ENCODE results near the gene F8. TPM values are rescaled to one million over a fixed set of nuclear protein-coding genes. Genes with fewer than 3 reads are reported as not detected.
A peak's percentile ranks its signal among the peaks of the same experiment; 100 is the strongest.

Gene F8
- 1.1 TPM for total RNA-seq

DNA sequence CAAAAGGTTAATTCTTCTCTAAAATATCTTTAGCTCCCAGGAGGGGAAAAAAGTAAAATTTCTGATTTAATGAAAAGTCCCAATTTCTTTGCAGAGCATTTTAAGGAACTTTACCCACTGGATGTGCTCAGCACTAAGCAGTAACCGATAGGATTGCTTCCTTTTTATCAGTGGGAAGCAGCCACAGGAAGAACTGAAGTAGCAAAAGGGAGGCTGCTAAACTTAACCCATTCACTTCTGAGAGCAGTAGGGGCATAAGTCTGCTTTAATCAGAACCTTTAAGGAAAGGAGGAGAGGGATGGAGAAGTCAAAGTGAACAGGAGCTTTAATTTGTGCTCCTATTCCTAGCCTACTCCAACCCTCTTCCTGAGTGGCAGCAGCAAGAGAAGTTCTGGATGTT lies at the start of gene F8:
Gene F8, minus strand, starts transcription at position 139 of the 400 bp plus-strand sequence. CDS start 171 bp downstream, outside the sequence.
- DNase-seq (ENCODE audit: low read depth in 2 of 3, low spot score in 2 of 3): no peak

DNA sequence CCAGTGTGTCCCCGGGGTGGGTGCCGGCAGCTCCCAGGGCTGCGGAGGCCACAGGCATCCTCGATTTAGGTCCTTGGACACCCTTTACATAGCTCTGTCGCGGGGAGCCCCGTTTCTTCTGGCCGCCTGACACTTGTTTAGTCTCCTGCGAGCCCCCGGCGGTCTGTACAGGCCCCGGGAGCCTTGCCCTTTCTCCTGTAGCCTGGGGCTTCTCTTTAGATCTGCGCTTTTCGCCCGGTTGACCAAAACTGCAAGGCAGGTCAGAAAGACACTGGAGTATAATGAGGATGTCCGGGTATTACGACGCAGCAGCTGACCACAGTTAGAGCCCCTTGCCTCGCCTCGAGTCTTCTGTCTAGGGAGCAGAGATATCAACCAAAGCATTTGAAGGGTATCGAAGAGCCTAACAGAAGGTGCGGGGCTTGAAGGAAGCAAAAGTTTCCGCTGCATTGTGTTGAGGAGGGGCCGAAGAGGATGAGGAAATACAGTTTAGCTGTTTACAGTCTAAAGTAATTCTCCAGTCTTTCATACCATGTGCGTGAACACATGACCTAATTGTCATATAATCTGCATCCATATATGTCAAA lies 49.3 kb upstream of the F8 start:
- DNase-seq (ENCODE audit: low read depth in 2 of 3, low spot score in 2 of 3): peak in 1 of 3 donors; percentile 34

DNA sequence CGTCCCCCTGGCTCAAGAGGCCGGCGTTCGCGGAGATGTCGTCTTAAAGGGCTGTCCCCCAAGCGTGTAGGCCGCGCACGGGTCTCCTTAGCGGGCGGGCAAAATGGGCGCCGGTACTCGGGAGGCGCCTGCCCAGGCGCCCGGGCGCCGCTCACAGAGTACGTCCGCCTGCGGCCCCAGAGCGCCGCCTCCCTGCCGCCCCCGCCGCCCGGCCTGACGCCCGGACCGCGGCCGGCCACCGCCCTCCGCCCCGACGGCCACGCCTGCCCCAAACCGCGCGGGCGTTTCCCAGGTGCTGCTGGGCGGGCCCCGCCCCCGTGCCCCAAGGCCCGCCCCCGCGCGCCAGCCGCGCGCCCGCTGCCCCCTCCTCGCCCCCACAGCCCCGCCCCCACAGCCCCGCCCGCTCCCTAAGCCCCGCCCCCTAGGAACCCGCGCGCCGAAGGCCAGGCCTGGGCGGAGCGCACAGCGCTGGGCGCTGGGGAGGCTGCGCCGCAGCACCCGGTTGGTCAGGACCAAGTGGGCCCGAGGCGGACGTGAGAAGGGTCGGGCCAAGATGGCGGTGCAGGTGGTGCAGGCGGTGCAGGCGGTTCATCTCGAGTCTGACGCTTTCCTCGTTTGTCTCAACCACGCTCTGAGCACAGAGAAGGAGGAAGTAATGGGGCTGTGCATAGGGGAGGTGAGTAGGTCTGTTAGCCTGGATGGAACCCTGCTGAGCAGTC lies 48.6 kb upstream of the F8 start, which contains the start of the genes BRCC3, CMC4 and MTCP1:
Gene BRCC3, plus strand, starts transcription at position 534 of the 719 bp plus-strand sequence. Its CDS starts 20 bp downstream, at position 554.
Gene CMC4, minus strand, starts transcription at position 162 of the 719 bp plus-strand sequence. CDS start 7,113 bp downstream, outside the sequence.
Gene MTCP1, minus strand, starts transcription at position 162 of the 719 bp plus-strand sequence. CDS start 5,126 bp downstream, outside the sequence.
- DNase-seq (ENCODE audit: low read depth in 2 of 3, low spot score in 2 of 3): peak; percentile 47 to 75 (median 74)

DNA sequence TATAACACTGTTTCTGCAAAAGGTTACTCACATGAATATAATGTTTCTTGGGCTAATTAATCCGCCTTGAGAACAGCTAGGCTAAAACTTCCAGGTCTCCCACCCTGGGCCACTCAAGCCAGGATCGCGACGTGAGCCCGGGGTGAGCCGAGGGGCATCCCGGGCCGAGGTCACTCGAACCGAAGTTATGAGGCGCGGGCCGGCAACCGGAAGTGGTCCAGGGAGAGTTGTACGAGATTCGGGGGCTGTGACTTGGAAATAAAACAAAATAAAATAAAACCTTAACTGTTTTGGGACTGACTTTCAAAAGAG lies 48.1 kb upstream of the F8 start:
- peak in 1 of 3 donors; percentile 18 for DNase-seq (ENCODE audit: low read depth in 2 of 3, low spot score in 2 of 3)

DNA sequence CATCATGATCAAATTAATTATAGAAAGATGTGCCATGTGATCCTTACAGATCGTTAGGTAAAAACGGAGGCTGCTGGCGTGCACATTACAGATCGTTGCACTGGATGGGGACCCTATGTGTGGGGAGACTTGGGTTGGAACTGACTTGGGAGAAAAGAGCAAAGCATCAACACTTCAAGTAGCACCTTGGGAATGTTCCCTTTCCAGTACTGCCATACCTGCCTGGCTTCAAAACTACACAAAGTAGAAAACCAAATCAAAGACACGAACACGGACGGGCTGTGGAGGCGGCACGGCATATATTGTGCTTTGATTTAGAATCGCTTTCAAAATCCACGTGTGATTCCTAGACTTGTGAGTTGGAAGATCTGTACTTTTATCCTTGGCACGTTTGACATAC lies 47.5 kb upstream of the F8 start:
- DNase-seq (ENCODE audit: low read depth in 2 of 3, low spot score in 2 of 3): peak in 1 of 3 donors; percentile 2

DNA sequence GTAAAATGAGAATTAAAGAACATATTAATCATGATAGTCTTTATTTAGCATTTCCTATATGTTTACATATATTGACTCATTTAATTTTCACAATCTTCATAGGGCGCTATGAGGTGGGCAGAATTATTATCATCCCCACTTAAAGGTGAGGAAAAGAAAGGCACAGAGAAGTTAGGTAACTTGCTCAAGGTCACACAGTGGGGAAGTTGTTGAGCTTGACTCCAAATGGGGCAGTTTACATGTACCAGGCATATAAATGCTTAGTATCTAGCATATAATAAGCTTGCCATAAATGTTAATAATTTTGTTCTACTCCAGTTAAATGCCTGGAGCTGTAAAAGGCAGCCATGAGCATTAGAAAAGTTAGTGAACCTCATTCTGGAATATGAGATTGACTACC lies 46.9 kb upstream of the F8 start:
- DNase-seq (ENCODE audit: low read depth in 2 of 3, low spot score in 2 of 3): no peak

DNA sequence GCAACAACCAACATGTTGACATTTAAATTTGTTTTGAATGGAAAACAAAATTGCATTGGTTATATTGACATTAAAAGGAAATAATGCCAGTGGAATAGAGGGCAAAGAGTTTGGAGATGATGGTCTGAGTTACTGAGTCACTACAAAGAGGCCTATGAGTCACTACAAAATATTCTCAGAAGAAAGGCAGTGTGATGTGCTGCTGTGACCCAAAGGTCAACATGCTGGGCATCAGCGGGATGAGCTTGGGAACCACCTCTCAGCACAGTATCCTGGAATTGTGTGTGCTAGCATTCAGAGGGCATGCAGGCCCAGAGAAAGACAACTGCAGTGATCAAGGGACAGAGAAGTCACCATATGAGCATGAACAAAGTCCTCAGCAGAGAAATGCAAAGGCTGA lies 45.6 kb upstream of the F8 start:
- DNase-seq (ENCODE audit: low read depth in 2 of 3, low spot score in 2 of 3): no peak

DNA sequence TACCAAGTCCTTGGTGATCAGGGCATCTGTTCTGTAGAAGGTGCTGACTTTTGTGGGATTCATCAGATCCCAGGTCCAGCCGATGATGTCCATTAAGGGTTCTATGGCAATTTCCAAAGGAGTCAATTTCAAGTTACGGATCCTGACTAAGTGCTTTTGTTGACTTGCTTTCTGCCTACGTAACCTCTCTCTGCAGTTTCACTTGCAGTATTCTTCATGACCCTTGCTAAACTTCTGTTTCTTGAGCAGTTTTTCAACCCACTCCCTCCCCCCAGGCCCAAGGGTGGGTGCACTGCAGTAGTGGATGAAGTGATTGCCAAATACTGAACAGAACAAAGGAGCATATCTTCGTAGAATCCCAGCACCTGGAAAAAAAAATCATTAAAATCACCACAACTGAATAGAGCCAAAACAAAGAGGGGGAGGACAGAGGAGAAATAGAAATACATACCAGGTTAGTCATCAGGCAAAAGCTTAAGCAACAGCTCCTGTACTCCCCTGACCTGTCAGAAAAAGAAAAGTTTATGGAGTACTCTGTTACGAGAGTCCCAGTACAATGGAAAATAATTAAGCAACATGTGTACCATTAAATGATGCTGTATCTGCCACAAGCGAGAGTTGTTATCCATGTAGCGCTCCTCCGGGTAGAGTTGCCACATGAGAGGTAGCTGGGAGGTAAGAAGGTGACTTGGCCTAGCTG lies 42.7 kb upstream of the F8 start:
- DNase-seq (ENCODE audit: low read depth in 2 of 3, low spot score in 2 of 3): no peak

DNA sequence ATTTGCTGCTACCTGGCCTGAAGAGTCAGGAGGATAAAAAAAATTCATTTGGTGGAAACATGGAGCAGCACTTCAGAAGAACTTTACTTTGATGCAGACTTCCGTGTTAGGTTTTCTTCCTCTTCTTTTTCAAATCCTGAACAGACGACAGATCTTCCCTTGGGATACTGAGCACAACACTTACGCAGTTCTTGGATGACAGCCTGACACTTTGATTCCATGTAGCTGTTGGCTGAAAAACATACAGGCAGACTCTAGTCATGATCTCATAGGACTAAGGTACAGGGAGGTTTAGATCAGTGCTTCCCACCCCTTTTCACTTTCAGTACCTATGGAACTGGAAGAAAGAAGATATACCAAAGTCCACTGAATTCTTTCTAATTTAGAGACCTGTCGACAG lies 39.2 kb upstream of the F8 start:
- DNase-seq (ENCODE audit: low read depth in 2 of 3, low spot score in 2 of 3): no peak

DNA sequence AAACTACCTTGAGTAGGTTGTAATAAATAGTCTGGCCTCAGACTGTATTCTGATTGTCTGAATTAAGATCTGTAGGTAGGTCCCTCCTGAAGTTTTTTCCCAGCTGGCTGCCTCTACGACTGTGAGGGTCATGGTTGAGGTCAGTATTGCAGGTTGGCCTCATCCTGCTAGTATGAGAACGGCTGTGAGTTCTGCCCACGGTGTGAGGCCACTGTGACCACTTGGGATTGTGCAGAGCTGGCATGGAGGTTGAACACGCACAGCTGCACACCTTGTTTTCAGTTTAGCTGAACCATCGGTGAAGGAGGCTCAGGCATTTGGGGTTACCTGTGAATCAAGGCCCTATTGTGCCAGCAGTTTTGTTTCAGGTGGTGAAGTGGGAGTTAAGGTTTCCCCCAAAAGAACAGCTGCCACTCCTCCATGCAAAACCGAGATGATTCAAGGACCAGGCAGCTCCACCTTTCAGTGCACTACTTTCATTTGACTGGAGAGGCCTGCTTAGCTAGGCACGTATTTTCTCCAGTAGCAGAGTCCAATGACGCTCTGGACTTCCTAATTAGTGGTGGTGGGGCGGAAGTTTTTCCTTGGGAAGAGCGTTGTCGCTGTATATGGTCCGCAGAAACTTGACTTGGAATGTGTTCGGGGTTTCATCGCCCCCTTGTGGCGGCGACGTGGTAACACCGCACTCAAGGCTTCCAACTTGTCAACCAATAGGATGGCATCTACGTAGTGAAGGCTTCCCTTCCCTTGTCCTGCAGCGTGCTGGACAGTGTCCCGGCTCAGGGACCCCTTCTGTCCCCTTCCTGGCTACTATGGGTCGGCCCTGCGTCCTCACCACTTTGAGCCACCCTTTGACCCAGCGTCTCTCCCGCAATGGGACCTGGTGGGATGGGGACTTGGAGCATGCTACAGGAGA lies 34.6 kb upstream of the F8 start:
- DNase-seq (ENCODE audit: low read depth in 2 of 3, low spot score in 2 of 3): peak; percentile 35 to 55 (median 54)

DNA sequence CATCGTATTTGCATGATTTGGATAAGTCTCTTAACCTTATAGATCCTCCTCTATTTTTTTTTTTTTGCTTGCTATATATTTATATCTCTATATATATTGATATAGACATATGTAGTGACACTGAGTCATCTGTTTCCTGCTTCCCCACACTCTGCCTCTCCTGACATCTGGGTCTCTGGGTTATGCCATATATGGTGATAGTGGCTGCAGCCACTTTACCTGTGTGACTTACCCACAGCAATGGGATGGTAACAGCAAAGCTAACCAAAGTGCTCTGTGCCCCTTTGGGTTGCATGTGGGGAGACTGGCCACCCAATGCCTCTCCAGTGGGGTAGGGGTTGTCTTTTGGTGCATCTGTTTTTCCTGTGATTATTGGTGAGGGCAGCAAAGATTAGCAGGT lies 33.9 kb upstream of the F8 start:
- no peak for DNase-seq (ENCODE audit: low read depth in 2 of 3, low spot score in 2 of 3)

DNA sequence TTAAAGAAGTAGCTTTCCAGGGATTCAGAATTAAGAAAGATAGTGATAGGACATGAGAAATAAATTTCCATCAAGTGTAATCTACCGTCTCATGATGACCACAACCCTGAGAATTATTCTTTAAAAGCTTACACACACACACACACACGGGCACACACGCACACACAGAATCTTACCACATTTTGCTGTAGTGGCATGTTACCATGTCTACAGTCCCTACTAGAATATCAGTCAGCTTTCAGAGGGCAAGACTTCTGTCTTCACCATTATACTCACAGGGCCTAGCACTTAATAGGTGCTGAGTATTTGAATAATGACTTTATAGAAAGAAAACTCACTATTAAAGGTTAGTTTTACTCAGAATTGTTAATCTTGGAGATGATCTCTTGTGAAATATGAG lies 33.0 kb upstream of the F8 start:
- peak in 1 of 3 donors; percentile 6 for DNase-seq (ENCODE audit: low read depth in 2 of 3, low spot score in 2 of 3)

DNA sequence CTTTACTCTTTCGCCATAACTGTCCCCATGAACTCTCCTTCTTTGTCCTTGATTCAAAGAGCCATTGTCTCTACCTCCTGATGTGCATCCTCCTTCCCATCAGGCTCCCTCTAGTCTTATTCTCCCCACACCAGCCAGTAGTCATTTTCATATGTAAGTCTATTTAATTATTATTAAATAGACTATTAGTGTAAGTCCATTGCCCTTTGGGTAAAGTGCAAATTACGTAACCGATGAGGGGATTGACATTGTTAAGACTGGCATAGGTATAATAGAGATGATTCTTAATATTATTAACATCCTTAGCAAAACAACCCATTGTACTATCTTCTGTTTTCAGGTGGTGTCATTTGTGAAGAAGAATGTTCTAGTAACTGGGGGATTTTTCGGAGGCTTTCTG lies 31.7 kb upstream of the F8 start:
- no peak for DNase-seq (ENCODE audit: low read depth in 2 of 3, low spot score in 2 of 3)

DNA sequence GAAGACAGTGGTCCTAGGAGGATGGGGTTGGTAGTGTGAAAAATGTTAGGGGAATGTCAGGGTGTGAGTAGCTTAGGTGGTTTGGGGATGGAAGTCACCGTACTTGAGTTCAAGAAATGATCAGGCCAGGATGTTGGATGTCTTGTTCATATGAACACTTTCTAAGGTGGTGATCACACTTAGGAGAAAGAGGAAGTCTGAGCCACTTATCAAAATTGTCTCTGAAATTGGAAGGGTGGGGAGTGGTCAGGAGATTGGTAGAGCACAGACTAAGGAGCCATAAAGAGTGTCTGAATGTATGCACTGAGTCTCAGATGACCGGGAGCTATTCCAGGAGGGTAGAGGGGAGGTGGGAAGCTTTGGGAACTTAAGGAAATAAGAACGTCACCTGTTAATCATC lies 31.1 kb upstream of the F8 start:
- DNase-seq (ENCODE audit: low read depth in 2 of 3, low spot score in 2 of 3): no peak

DNA sequence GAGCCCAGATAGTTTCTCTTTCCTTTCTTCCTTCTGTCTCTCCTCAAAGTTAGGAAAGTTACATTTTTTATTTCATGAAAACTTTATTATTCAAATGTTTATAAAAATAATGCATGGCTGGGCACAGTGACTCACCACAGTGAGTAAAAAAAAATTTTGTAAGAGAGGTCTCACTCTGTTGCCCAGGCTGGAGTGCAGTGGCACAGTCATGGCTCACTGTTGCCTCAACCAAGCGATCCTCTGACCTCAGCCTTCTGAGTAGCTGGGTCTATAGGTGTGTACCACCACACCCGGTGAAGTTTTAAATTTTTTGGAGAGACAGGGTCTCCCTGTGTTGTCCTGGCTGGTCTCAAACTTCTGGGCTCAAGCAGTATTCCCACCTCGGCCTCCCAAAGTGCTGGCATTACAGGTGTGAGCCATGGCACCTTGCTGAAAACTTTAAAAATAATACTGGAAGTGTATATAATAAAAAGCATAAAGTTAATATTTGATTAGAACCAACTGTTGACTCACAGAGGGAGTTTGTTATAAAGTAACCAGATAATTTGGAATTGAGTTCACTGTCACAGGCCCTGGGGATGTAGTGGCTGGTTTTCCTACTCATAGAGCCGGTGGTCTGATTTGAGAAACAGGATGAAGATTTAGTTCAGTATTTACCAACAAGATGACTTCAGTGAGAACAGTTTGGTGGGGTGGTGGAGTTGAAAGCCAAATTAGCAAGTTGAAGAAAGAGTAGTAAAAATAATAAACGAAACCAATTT lies 30.4 kb upstream of the F8 start:
- DNase-seq (ENCODE audit: low read depth in 2 of 3, low spot score in 2 of 3): no peak

DNA sequence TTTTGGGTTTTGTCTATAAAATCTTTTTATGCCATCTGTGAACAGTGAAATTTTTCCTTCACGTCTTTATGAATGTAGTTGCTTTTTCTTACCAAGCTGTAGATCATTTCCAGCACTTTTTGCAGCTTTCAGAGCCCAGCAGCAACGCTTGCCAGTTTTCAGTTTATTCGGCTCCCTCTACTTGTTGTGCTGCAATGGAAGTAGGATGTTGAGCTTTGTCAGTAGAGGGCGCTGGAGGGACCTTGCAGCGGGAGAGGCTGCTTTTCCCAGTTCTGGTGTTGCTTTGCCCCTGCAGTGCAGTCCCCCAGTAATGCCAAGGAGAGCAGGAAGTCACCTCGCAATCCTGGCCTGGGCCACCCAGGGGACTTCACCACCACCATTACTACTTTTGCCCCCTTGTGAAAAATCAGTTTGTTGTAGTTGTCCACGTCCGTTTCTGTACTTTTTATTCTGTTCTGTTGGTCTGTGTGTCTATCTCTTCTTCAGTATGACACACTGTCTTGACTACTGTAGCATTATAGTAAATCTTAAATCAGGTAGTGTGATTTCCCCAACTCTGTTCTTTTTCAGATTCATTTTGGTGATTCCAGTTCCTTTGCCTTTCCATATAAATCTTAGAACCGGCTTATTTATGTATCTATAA lies 26.6 kb upstream of the F8 start:
- DNase-seq (ENCODE audit: low read depth in 2 of 3, low spot score in 2 of 3): peak in 2 of 3 donors; percentile 54 to 59

DNA sequence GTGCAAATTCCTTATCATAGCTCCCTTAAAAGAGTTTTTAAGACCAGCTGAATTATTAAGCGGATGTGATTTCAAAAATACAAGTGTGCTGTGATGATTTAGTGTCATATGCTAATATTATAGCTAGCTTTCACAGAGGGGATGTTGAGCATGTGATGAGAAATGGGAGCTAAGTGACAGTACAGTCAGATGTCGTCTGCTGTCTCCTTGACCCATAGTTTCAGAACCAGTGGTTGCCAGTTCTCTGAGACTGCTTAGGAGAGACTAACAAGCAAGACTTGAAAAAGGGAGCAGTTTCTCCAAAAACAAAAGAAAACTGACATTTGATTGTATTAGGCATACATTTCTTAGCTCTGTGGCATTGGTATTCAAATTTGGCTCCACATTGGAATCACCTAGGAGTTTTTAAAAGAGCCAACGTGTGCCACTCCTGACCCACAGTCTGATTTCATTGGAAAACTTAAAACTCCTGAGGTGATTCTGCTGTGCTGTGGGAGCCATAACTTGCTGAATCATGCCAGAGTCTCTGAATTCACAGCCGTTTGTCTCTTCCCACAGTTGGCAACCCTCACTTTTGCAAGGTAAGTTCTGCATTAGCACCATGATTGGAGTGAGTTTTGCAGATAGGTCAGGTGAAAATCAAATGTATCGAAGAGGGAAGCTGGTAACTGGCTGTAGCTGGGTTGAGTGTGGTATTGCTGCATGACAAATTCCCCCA lies 24.4 kb upstream of the F8 start:
- DNase-seq (ENCODE audit: low read depth in 2 of 3, low spot score in 2 of 3): no peak

DNA sequence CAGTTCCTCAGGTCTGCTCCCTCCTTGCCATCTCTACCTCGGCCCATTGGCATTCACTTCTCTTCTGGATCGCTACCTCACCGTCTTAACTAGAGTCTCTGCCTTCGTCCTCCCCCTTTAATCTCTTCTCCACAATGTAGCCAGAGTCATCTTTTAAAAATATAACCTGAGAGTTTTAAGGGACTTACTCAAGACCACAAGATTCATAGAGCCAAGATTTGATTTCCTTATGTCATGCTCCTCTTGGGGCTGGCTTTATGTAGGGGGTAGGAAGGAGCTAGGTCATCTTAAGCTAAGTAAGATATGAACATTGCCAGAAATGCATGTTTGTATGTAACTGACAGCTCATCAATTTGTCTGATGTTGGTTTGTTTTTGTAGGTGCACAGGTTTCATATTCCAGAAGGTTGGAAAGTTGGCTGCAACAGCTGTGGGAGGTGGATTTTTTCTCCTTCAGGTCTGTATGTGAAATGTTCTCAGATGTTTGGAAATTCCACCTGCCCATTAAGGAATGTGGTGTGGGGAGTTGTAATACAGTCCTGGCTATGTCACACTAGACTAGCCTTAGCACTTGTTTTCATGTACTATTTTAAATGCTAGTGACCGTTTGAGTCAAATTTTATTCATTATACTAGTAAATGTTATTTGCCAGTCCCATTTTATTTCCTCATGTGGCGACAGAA lies 23.7 kb upstream of the F8 start:
- no peak for DNase-seq (ENCODE audit: low read depth in 2 of 3, low spot score in 2 of 3)

Data from hematopoietic multipotent progenitor cell (in vitro differentiated cells).